ENCODE results near the gene ANKRD6. TPM values are rescaled to one million over a fixed set of nuclear protein-coding genes. Genes with fewer than 3 reads are reported as not detected.

The ANKRD6 gene
- total and polyA plus RNA-seq, 2 experiments from 2014 or later = 9.3 to 20.9 TPM

- Histone ChIP-seq H3K9me2 (replicated peaks; ENCODE audit: insufficient read depth) (no peaks in the 10 kb centered on the region), H3K27me3 (no peaks in the 10 kb centered on the region), H4K20me1 (ENCODE audit: insufficient read depth, poor library complexity, severe bottlenecking) (no peaks in the 10 kb centered on the region), H3K27ac (no peak overlapping the region), H3K4me1 (ENCODE audit: insufficient read depth) (peaks cover 5% of the 10 kb centered on the region), H3K4me2 (no peak overlapping the region), H3K9me3 (ENCODE audit: low read depth) (no peaks in the 10 kb centered on the region), H2AFZ (no peak overlapping the region), H3K79me2 (peaks cover 17% of the 10 kb centered on the region), H3K4me3 (no peak overlapping the region), H3K36me3 (replicated peaks; ENCODE audit: insufficient read depth, low read depth) (no peaks in the 10 kb centered on the region)
- WGBS (ENCODE audit: low lambda C conversion rate, missing lambda C conversion rate) = 97% methylated on average over 3 of the region's 3 CpGs
- no peak for TF ChIP-seq CTCF (IDR thresholded peaks at IDR 0.05; ENCODE audit: poor library complexity)
- TF ChIP-seq EZH2 (IDR thresholded peaks at IDR 0.05; ENCODE audit: borderline replicate concordance) = no peak
- TF ChIP-seq EZH2phosphoT487 (IDR thresholded peaks at IDR 0.05; ENCODE audit: low read depth, severe bottlenecking, unreplicated experiment) = no peak
- no peak for DNase-seq (ENCODE audit: low spot score)
Observed at GRCh38 chr6:89642956-89643355, 210.0 kb downstream of the ANKRD6 start.

GRCh38 chr6:89643406-89643805, 210.5 kb downstream of the ANKRD6 start:
- peaks cover 17% of the 10 kb centered on the region for H3K79me2 ChIP-seq
- no peak overlapping the region for H3K27ac ChIP-seq
- WGBS (ENCODE audit: low lambda C conversion rate, missing lambda C conversion rate) = 89% methylated on average over 3 of the region's 3 CpGs
- TF ChIP-seq EZH2 (IDR thresholded peaks at IDR 0.05; ENCODE audit: borderline replicate concordance) (no peak), EZH2phosphoT487 (IDR thresholded peaks at IDR 0.05; ENCODE audit: low read depth, severe bottlenecking, unreplicated experiment) (no peak), CTCF (IDR thresholded peaks at IDR 0.05; ENCODE audit: poor library complexity) (no peak)
- H3K27me3 ChIP-seq = no peaks in the 10 kb centered on the region
- H4K20me1 ChIP-seq (ENCODE audit: insufficient read depth, poor library complexity, severe bottlenecking) = no peaks in the 10 kb centered on the region
- no peaks in the 10 kb centered on the region for H3K9me2 ChIP-seq (replicated peaks; ENCODE audit: insufficient read depth)
- H2AFZ ChIP-seq = no peak overlapping the region
- H3K9me3 ChIP-seq (ENCODE audit: low read depth) = no peaks in the 10 kb centered on the region
- no peak overlapping the region for H3K4me3 ChIP-seq
- H3K36me3 ChIP-seq (replicated peaks; ENCODE audit: insufficient read depth, low read depth) = no peaks in the 10 kb centered on the region
- peaks cover 5% of the 10 kb centered on the region for H3K4me1 ChIP-seq (ENCODE audit: insufficient read depth)
- H3K4me2 ChIP-seq = no peak overlapping the region
- no peak for DNase-seq (ENCODE audit: low spot score)

GRCh38 chr6:89644864-89645263, 211.9 kb downstream of the ANKRD6 start:
- H3K79me2 ChIP-seq = peaks cover 10% of the 10 kb centered on the region
- no peak overlapping the region for H3K4me3 ChIP-seq
- no peaks in the 10 kb centered on the region for H3K27me3 ChIP-seq
- TF ChIP-seq EZH2 (IDR thresholded peaks at IDR 0.05; ENCODE audit: borderline replicate concordance) = no peak
- TF ChIP-seq CTCF (IDR thresholded peaks at IDR 0.05; ENCODE audit: poor library complexity) = no peak
- no peak for TF ChIP-seq EZH2phosphoT487 (IDR thresholded peaks at IDR 0.05; ENCODE audit: low read depth, severe bottlenecking, unreplicated experiment)
- H3K36me3 ChIP-seq (replicated peaks; ENCODE audit: insufficient read depth, low read depth) = no peaks in the 10 kb centered on the region
- no peak overlapping the region for H3K27ac ChIP-seq
- H3K9me2 ChIP-seq (replicated peaks; ENCODE audit: insufficient read depth) = no peaks in the 10 kb centered on the region
- no peak overlapping the region for H3K4me2 ChIP-seq
- H4K20me1 ChIP-seq (ENCODE audit: insufficient read depth, poor library complexity, severe bottlenecking) = no peaks in the 10 kb centered on the region
- no peaks in the 10 kb centered on the region for H3K4me1 ChIP-seq (ENCODE audit: insufficient read depth)
- H3K9me3 ChIP-seq (ENCODE audit: low read depth) = no peaks in the 10 kb centered on the region
- no peak overlapping the region for H2AFZ ChIP-seq
- WGBS (ENCODE audit: low lambda C conversion rate, missing lambda C conversion rate) = 87% methylated on average over 4 of the region's 4 CpGs
- DNase-seq (ENCODE audit: low spot score) = no peak

GRCh38 chr6:89649682-89650081, 216.7 kb downstream of the ANKRD6 start:
- no peak for TF ChIP-seq EZH2phosphoT487 (IDR thresholded peaks at IDR 0.05; ENCODE audit: low read depth, severe bottlenecking, unreplicated experiment)
- no peak for TF ChIP-seq EZH2 (IDR thresholded peaks at IDR 0.05; ENCODE audit: borderline replicate concordance)
- no peak for TF ChIP-seq CTCF (IDR thresholded peaks at IDR 0.05; ENCODE audit: poor library complexity)
- WGBS (ENCODE audit: low lambda C conversion rate, missing lambda C conversion rate) = 100% methylated on average over 1 of the region's 1 CpG
- no peaks in the 10 kb centered on the region for H3K9me2 ChIP-seq (replicated peaks; ENCODE audit: insufficient read depth)
- no peaks in the 10 kb centered on the region for H4K20me1 ChIP-seq (ENCODE audit: insufficient read depth, poor library complexity, severe bottlenecking)
- no peaks in the 10 kb centered on the region for H3K9me3 ChIP-seq (ENCODE audit: low read depth)
- DNase-seq (ENCODE audit: low spot score) = no peak
- H3K4me1 ChIP-seq (ENCODE audit: insufficient read depth) = no peaks in the 10 kb centered on the region
- H3K27me3 ChIP-seq = no peaks in the 10 kb centered on the region
- H3K79me2 ChIP-seq = no peaks in the 10 kb centered on the region
- H3K27ac ChIP-seq = no peak overlapping the region
- H3K4me2 ChIP-seq = no peak overlapping the region
- H3K36me3 ChIP-seq (replicated peaks; ENCODE audit: insufficient read depth, low read depth) = no peaks in the 10 kb centered on the region
- no peak overlapping the region for H2AFZ ChIP-seq
- no peak overlapping the region for H3K4me3 ChIP-seq
